ENCODE measurements around the gene ANO7.

Gene ANO7

DNA sequence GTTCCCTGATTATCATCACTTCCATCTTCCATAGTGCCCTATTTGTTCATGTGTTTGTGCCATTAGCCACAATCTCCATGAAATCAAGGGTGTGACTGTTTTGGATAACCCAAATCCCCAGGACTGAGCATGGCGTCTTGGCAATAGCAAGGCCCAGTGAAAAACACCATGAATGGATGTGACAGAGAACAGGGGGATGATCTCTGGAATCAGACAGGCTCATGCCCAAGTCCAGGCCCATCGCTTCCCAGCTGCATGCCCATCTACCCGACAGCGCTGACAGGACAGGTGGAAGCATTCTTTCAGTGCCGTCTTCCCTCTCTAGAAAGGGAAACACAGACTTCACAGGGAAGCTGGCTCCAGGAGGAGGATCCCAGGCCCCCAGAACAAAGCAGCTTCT, 77.0 kb downstream of the ANO7 start:
- TF ChIP-seq, protein P1, sequence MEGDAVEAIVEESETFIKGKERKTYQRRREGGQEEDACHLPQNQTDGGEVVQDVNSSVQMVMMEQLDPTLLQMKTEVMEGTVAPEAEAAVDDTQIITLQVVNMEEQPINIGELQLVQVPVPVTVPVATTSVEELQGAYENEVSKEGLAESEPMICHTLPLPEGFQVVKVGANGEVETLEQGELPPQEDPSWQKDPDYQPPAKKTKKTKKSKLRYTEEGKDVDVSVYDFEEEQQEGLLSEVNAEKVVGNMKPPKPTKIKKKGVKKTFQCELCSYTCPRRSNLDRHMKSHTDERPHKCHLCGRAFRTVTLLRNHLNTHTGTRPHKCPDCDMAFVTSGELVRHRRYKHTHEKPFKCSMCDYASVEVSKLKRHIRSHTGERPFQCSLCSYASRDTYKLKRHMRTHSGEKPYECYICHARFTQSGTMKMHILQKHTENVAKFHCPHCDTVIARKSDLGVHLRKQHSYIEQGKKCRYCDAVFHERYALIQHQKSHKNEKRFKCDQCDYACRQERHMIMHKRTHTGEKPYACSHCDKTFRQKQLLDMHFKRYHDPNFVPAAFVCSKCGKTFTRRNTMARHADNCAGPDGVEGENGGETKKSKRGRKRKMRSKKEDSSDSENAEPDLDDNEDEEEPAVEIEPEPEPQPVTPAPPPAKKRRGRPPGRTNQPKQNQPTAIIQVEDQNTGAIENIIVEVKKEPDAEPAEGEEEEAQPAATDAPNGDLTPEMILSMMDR (IDR thresholded peaks at IDR 0.05): no peak

DNA sequence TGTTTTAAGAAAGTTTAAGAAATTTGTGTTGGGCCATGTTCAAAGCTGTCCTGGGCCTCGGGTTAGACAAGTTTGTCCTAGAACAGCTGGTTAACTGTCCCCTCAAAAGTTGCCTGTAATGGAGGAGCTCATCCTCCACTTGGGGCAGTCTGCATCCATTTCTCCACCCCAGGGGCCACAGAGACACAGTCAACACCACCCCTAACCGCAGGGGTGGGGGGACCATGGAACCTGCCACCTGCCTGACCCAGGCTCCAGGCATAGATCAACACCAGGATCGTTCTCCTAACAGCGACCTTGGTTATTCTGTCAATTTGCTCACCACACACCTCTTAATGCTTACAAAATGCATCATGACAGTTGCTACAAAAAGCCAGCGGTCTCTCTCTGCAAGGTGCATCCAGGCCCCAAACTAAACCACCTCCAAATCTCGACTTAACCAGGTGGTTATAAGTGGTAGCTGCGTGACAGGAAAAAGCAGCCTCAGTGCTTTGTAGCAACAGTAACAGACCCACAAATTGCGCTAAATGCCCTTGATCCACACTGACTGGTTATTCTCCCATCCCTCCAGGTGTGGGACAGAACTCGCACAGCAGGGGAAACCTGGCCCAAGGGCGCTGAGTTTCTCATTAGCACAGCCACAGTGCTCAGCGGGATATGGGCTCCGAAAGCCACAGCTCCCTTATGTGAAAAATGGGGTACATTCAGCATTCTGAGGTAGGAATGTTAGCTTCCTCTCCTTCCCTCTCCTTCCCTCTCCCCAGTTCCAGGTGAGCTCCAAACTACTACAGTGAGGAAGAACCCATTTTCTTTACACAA, 79.0 kb downstream of the ANO7 start:
- TF ChIP-seq, protein P1 (IDR thresholded peaks at IDR 0.05): no peak

GRCh38 chr2:241268306-241268705, 79.8 kb downstream of the ANO7 start:
- TF ChIP-seq, protein P1 (IDR thresholded peaks at IDR 0.05): no peak

- TF ChIP-seq, protein P1 (IDR thresholded peaks at IDR 0.05): no peak
These were observed 80.4 kb downstream of the ANO7 start for GRCh38 chr2:241268716-241269445.

- TF ChIP-seq, protein P1 (IDR thresholded peaks at IDR 0.05): no peak
These were observed 81.4 kb downstream of the ANO7 start for GRCh38 chr2:241269707-241270520.

DNA sequence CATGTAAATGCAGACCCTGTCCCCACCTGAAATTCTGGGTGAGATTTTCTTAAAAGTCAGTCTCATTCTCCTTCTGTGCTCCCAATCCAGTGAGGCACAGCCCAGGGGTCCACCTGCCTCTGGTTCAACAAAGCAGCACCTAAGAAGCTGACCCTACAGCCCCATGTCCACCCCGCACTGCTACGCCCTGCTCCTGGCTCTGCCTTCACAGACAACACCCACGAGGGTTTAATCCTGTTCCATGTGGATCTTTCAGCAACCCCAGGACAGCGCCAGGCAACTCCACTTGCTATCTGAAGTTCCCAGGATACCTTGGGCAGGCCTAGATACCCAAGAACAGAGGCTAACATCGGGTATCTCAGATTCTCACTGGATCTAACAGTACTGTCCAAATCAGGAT, 82.1 kb downstream of the ANO7 start:
- TF ChIP-seq, protein P1 (IDR thresholded peaks at IDR 0.05): no peak

GRCh38 chr2:241271706-241272302, 83.3 kb downstream of the ANO7 start:
- TF ChIP-seq, protein P1 (IDR thresholded peaks at IDR 0.05): no peak

All from LNCAP (cell line).